Measurements from ENCODE around the gene ZNF574.
A peak's percentile ranks its signal among the peaks of the same experiment; 100 is the strongest.

Gene ZNF574

GRCh38 chr19:42075364-42075615, 676 bp upstream of the ZNF574 start:
- no peak for DNase-seq (ENCODE audit: low read depth)
- no peak for TF ChIP-seq CTCF (IDR thresholded peaks at IDR 0.05; ENCODE audit: control insufficient read depth, extremely low read depth, insufficient read depth)
- H3K4me3 ChIP-seq (ENCODE audit: low read depth, low read length) = peak overlapping the region; percentile 70

- DNase-seq (ENCODE audit: low read depth) = no peak
- no peak for TF ChIP-seq CTCF (IDR thresholded peaks at IDR 0.05; ENCODE audit: control insufficient read depth, extremely low read depth, insufficient read depth)
- H3K4me3 ChIP-seq (ENCODE audit: low read depth, low read length) = peak overlapping the region; percentile 84
These were observed 496 bp downstream of the ZNF574 start for GRCh38 chr19:42076380-42076944.

GRCh38 chr19:42078058-42078457, 2.1 kb downstream of the ZNF574 start:
- DNase-seq (ENCODE audit: low read depth) = no peak
- no peak overlapping the region for H3K4me3 ChIP-seq (ENCODE audit: low read depth, low read length)
- TF ChIP-seq CTCF (IDR thresholded peaks at IDR 0.05; ENCODE audit: control insufficient read depth, extremely low read depth, insufficient read depth) = no peak

- TF ChIP-seq CTCF (IDR thresholded peaks at IDR 0.05; ENCODE audit: control insufficient read depth, extremely low read depth, insufficient read depth) = no peak
- H3K4me3 ChIP-seq (ENCODE audit: low read depth, low read length) = no peak overlapping the region
- DNase-seq (ENCODE audit: low read depth) = no peak
These were observed 2.7 kb downstream of the ZNF574 start for GRCh38 chr19:42078538-42079275.

- no peak for TF ChIP-seq CTCF (IDR thresholded peaks at IDR 0.05; ENCODE audit: control insufficient read depth, extremely low read depth, insufficient read depth)
- no peak for DNase-seq (ENCODE audit: low read depth)
- no peak overlapping the region for H3K4me3 ChIP-seq (ENCODE audit: low read depth, low read length)
These were observed 3.3 kb downstream of the ZNF574 start for GRCh38 chr19:42079276-42079669.

GRCh38 chr19:42079886-42080763, 4.2 kb downstream of the ZNF574 start:
- no peak overlapping the region for H3K4me3 ChIP-seq (ENCODE audit: low read depth, low read length)
- TF ChIP-seq CTCF (IDR thresholded peaks at IDR 0.05; ENCODE audit: control insufficient read depth, extremely low read depth, insufficient read depth) = no peak

More at GRCh38 chr19:42079886-42080763, 4.2 kb downstream of the ZNF574 start:
- no peak for DNase-seq (ENCODE audit: low read depth)

Measured in LNCaP clone FGC (cell line).